H9 (cell line): Measurements from ENCODE around the gene RASSF7. TPM values are rescaled to one million over a fixed set of nuclear protein-coding genes. Genes with fewer than 3 reads are reported as not detected.

Experiments
- DNase-seq: peaks from one replicate; pipeline ENCODE4 v3.0.0-alpha.2; 2017
- H2AFZ ChIP-seq: one replicate; pipeline ENCODE4 v1.6.1; 2013; ENCODE audit warnings: mild to moderate bottlenecking, low read length, control low read depth, moderate library complexity
- H2AK5ac ChIP-seq: 2 replicates; pipeline ENCODE4 v1.6.1; 2013; ENCODE audit warnings: low read length, control low read depth, mixed read lengths; ENCODE audit not compliant: insufficient read length
- H2BK120ac ChIP-seq: one replicate; pipeline ENCODE4 v1.6.1; 2013; ENCODE audit warnings: low read depth, mild to moderate bottlenecking, low read length, control low read depth, inconsistent platforms; ENCODE audit not compliant: poor library complexity, severe bottlenecking
- H2BK12ac ChIP-seq: 2 replicates; pipeline ENCODE4 v1.6.1; 2013; ENCODE audit warnings: low read length, control low read depth, mixed read lengths, low read depth; ENCODE audit not compliant: insufficient read length
- H2BK15ac ChIP-seq: 2 replicates; pipeline ENCODE4 v1.6.1; 2013; ENCODE audit warnings: low read depth, low read length, control low read depth
- H2BK20ac ChIP-seq: one replicate; pipeline ENCODE4 v1.6.1; 2013; ENCODE audit warnings: low read depth, mild to moderate bottlenecking, low read length, control low read depth, inconsistent platforms; ENCODE audit not compliant: poor library complexity, severe bottlenecking
- H2BK5ac ChIP-seq: 2 replicates; pipeline ENCODE4 v1.6.1; 2013; ENCODE audit warnings: low read length, control low read depth, mixed read lengths; ENCODE audit not compliant: insufficient read length
- H3K14ac ChIP-seq: 2 replicates; pipeline ENCODE4 v1.6.1; 2013; ENCODE audit warnings: low read length, control low read depth; ENCODE audit not compliant: insufficient read depth
- H3K18ac ChIP-seq: 2 replicates; pipeline ENCODE4 v1.6.1; 2013; ENCODE audit warnings: low read depth, mild to moderate bottlenecking, mixed read lengths, low read length, control low read depth; ENCODE audit not compliant: insufficient read length
- H3K23ac ChIP-seq: 2 replicates; pipeline ENCODE4 v1.6.1; 2013; ENCODE audit warnings: low read length, control low read depth, mixed read lengths, low read depth; ENCODE audit not compliant: insufficient read length
- H3K23me2 ChIP-seq: 2 replicates; pipeline ENCODE4 v1.6.1; 2013; ENCODE audit warnings: low read depth, mild to moderate bottlenecking, mixed read lengths, low read length, control low read depth; ENCODE audit not compliant: insufficient read length, poor library complexity, severe bottlenecking
- H3K27ac ChIP-seq: 2 replicates; pipeline ENCODE4 v1.5.1; 2013; ENCODE audit warnings: low read length, control low read depth, mixed read lengths, low read depth; ENCODE audit not compliant: insufficient read length
- H3K27me3 ChIP-seq: 2 replicates; pipeline ENCODE4 v1.6.1; 2013; ENCODE audit warnings: low read length, control low read depth, inconsistent platforms; ENCODE audit not compliant: insufficient read depth
- H3K4ac ChIP-seq: 2 replicates; pipeline ENCODE4 v1.6.1; 2013; ENCODE audit warnings: low read depth, mild to moderate bottlenecking, control low read depth, inconsistent platforms, low read length, moderate library complexity
- H3K4me1 ChIP-seq: 2 replicates; pipeline ENCODE4 v1.6.1; 2013; ENCODE audit warnings: low read length, control low read depth, inconsistent platforms; ENCODE audit not compliant: insufficient read depth
- H3K4me2 ChIP-seq: 2 replicates; pipeline ENCODE4 v1.6.1; 2013; ENCODE audit warnings: low read length, control low read depth, mixed read lengths; ENCODE audit not compliant: insufficient read length, insufficient read depth
- H3K56ac ChIP-seq: 2 replicates; pipeline ENCODE4 v1.6.1; 2013; ENCODE audit warnings: low read depth, mild to moderate bottlenecking, mixed read lengths, low read length, control low read depth; ENCODE audit not compliant: insufficient read length
- H3K79me1 ChIP-seq: 2 replicates; pipeline ENCODE4 v1.6.1; 2013; ENCODE audit warnings: low read depth, mild to moderate bottlenecking, moderate library complexity, low read length, control low read depth, inconsistent platforms; ENCODE audit not compliant: insufficient read depth, poor library complexity, severe bottlenecking
- H3K79me2 ChIP-seq: 2 replicates; pipeline ENCODE4 v1.6.1; 2013; ENCODE audit warnings: low read length, control low read depth, inconsistent platforms; ENCODE audit not compliant: insufficient read depth
- H3K9ac ChIP-seq: 2 replicates; pipeline ENCODE4 v1.6.1; 2013; ENCODE audit warnings: low read length, control low read depth, mixed read lengths; ENCODE audit not compliant: insufficient read length; ENCODE audit errors: extremely low read depth
- H3K9me3 ChIP-seq: one replicate; pipeline ENCODE4 v1.6.1; 2013; ENCODE audit warnings: low read depth, low read length, inconsistent platforms; ENCODE audit not compliant: control insufficient read depth
- H3T11ph ChIP-seq: one replicate; pipeline ENCODE4 v1.6.1; 2013; ENCODE audit warnings: mild to moderate bottlenecking, low read length, control low read depth, inconsistent platforms
- H4K20me1 ChIP-seq: one replicate; pipeline ENCODE4 v1.6.1; 2013; ENCODE audit not compliant: control insufficient read depth, insufficient read length, insufficient read depth
- H4K5ac ChIP-seq: 2 replicates; pipeline ENCODE4 v1.6.1; 2013; ENCODE audit warnings: low read depth, mild to moderate bottlenecking, mixed read lengths, low read length, control low read depth; ENCODE audit not compliant: insufficient read length
- H4K8ac ChIP-seq: replicated peaks from 2 replicates; pipeline ENCODE4 v1.6.1; 2013; ENCODE audit warnings: low read length, control low read depth, mixed read lengths, low read depth; ENCODE audit not compliant: insufficient read length
- H4K91ac ChIP-seq: 2 replicates; pipeline ENCODE4 v1.6.1; 2013; ENCODE audit warnings: low read depth, mild to moderate bottlenecking, moderate library complexity, mixed read lengths, low read length, control low read depth; ENCODE audit not compliant: insufficient read length
- H3K27ac Mint-ChIP-seq, 3 experiments: 2 replicates in 2 of 3; 3 replicates in 1 of 3; pipeline ENCODE4 v1.8.0; 2020 to 2021; ENCODE audit warnings: mixed read lengths in 3 of 3, mild to moderate bottlenecking in 1 of 3, moderate library complexity in 1 of 3
- H3K27me3 Mint-ChIP-seq: 2 replicates; pipeline ENCODE4 v1.8.0; 2021; ENCODE audit warnings: low read depth, mild to moderate bottlenecking, moderate library complexity, mixed read lengths
- H3K36me3 Mint-ChIP-seq, 3 experiments: 2 replicates in 2 of 3; 3 replicates in 1 of 3; pipeline ENCODE4 v1.8.0; 2020 to 2021; ENCODE audit warnings: low read depth in 3 of 3, mixed read lengths in 3 of 3; ENCODE audit not compliant: insufficient read depth in 1 of 3
- H3K4me1 Mint-ChIP-seq, 2 experiments: 2 replicates each; pipeline ENCODE4 v1.8.0; 2020; ENCODE audit warnings: mixed read lengths in 2 of 2
- H3K4me3 Mint-ChIP-seq, 2 experiments: 2 replicates in 1 of 2; 3 replicates in 1 of 2; pipeline ENCODE4 v1.8.0; 2020 to 2021; ENCODE audit warnings: mild to moderate bottlenecking in 2 of 2, mixed read lengths in 2 of 2, moderate library complexity in 1 of 2
- H3K9me3 Mint-ChIP-seq, 2 experiments: 2 replicates in 1 of 2; 3 replicates in 1 of 2; pipeline ENCODE4 v1.8.0; 2020; ENCODE audit warnings: mild to moderate bottlenecking in 2 of 2, mixed read lengths in 2 of 2, moderate library complexity in 1 of 2
- CTCF ChIP-seq: fragments of 200-600 bp; sonication (generic); conservative IDR thresholded peaks from 3 replicates; pipeline ENCODE4 v1.8.0; 2021; ENCODE audit warnings: antibody characterized with exemption, mild to moderate bottlenecking
- WGBS: extraction: QIAGEN DNeasy Blood & Tissue Kit; methylation state at CpG from one replicate; pipeline ENCODE4 v1.1.7; 2013; ENCODE audit warnings: missing lambda C conversion rate, low lambda C conversion rate, mixed read lengths; ENCODE audit not compliant: insufficient read length; ENCODE audit errors: extremely low coverage; 5-methylcytosine and 5-hydroxymethylcytosine counted together
- total RNA-seq: library from RNA; stranded (reverse); gene quantifications from 2 replicates; pipeline ENCODE4 v1.2.1, GENCODE V29; 2021

Gene RASSF7
- total RNA-seq, 1 experiment from 2014 or later, result 26.3 TPM

- Mint-ChIP-seq H3K4me3 (peak overlapping the region; percentile 31 to 73; a peak in 4 of 5 replicates), H3K36me3 (peaks cover 0 to 2% (median 0%) of the 10 kb centered on the region in 3 experiments; a peak in 4 of 7 replicates), H3K4me1 (peaks cover 3 to 12% of the 10 kb centered on the region in 2 experiments), H3K27me3 (peaks cover 32% of the 10 kb centered on the region), H3K9me3 (no peaks in the 10 kb centered on the region; a peak in 2 of 5 replicates), H3K27ac (no peak overlapping the region)
- Histone ChIP-seq H3K14ac (no peak overlapping the region; the same call in 1 of the 2 replicates), H3T11ph (no peak overlapping the region), H3K23me2 (peaks cover 7% of the 10 kb centered on the region), H4K91ac (no peak overlapping the region), H3K27ac (no peak overlapping the region), H3K27me3 (peaks cover 5% of the 10 kb centered on the region; the same call in 1 of the 2 replicates), H4K20me1 (no peaks in the 10 kb centered on the region), H3K56ac (no peak overlapping the region), H2BK20ac (no peak overlapping the region), H4K5ac (no peak overlapping the region), H2BK15ac (no peak overlapping the region), H4K8ac (no peak overlapping the region), H3K4me1 (no peaks in the 10 kb centered on the region), H2BK12ac (no peak overlapping the region), H3K4me2 (peak overlapping the region; percentile 37), H3K4ac (no peak overlapping the region), H3K23ac (no peak overlapping the region), H3K9me3 (no peaks in the 10 kb centered on the region), H3K18ac (no peak overlapping the region), H2BK5ac (no peak overlapping the region), H2AFZ (no peak overlapping the region), H3K79me1 (no peaks in the 10 kb centered on the region), H3K9ac (no peak overlapping the region), H2AK5ac (no peak overlapping the region), H2BK120ac (no peak overlapping the region), H3K79me2 (no peaks in the 10 kb centered on the region)
- TF ChIP-seq CTCF, result peak; percentile 69
- peak; percentile 86 for DNase-seq
- WGBS, result no CpG with 5 or more reads among the region's 60 CpGs
Measured at GRCh38 chr11:554428-555226, 6.1 kb upstream of the RASSF7 start.
